Smooth muscle cell (in vitro differentiated cells): ENCODE data around the gene DGKE. TPM values are rescaled to one million over a fixed set of nuclear protein-coding genes. Genes with fewer than 3 reads are reported as not detected.
A peak's percentile ranks its signal among the peaks of the same experiment; 100 is the strongest.

ENCODE experiments used
- DNase-seq: peaks from one replicate; lab custom pipeline; 2025; ENCODE audit not compliant: unreplicated experiment; lab: John Stamatoyannopoulos, UW
- H2AFZ ChIP-seq: fragments of 200-600 bp; sonication (generic); 2 replicates; pipeline ENCODE4 v1.6.0; 2016; ENCODE audit warnings: antibody characterized with exemption, low read depth, mild to moderate bottlenecking
- H3F3A ChIP-seq: fragments of 200-600 bp; sonication (generic); 2 replicates; pipeline ENCODE4 v1.6.0; 2017; ENCODE audit warnings: antibody characterized with exemption, low read depth
- H3K27ac ChIP-seq: fragments of 200-600 bp; sonication (generic); 2 replicates; pipeline ENCODE4 v1.5.1; 2016; ENCODE audit warnings: low read depth, mild to moderate bottlenecking
- H3K27me3 ChIP-seq: fragments of 200-600 bp; sonication (generic); 2 replicates; pipeline ENCODE4 v1.6.1; 2016; ENCODE audit warnings: low read depth, mild to moderate bottlenecking
- H3K36me3 ChIP-seq: fragments of 200-600 bp; sonication (generic); 2 replicates; pipeline ENCODE4 v1.5.1; 2016; ENCODE audit warnings: low read depth
- H3K4me1 ChIP-seq: fragments of 200-600 bp; sonication (generic); 2 replicates; pipeline ENCODE4 v1.5.1; 2016; ENCODE audit warnings: low read depth
- H3K4me2 ChIP-seq: fragments of 200-600 bp; sonication (generic); 2 replicates; pipeline ENCODE4 v1.6.0; 2016; ENCODE audit warnings: mild to moderate bottlenecking
- H3K4me3 ChIP-seq: fragments of 200-600 bp; sonication (generic); 2 replicates; pipeline ENCODE4 v1.5.1; 2016; ENCODE audit warnings: mild to moderate bottlenecking
- H3K79me2 ChIP-seq: fragments of 200-600 bp; sonication (generic); 2 replicates; pipeline ENCODE4 v1.6.0; 2016; ENCODE audit warnings: low read depth, mild to moderate bottlenecking
- H3K9ac ChIP-seq: fragments of 200-600 bp; sonication (generic); 2 replicates; pipeline ENCODE4 v1.6.0; 2016; ENCODE audit warnings: low read depth
- H3K9me3 ChIP-seq: fragments of 200-600 bp; sonication (generic); replicated peaks from 2 replicates; pipeline ENCODE4 v1.5.1; 2016; ENCODE audit warnings: low read depth
- H4K20me1 ChIP-seq: fragments of 200-600 bp; sonication (generic); 2 replicates; pipeline ENCODE4 v1.6.0; 2016; ENCODE audit warnings: low read depth
- CTCF ChIP-seq: fragments of 200-600 bp; sonication (generic); IDR thresholded peaks from 2 replicates; pipeline ENCODE4 v1.5.1; 2017; ENCODE audit warnings: borderline replicate concordance, mild to moderate bottlenecking, antibody characterized with exemption; ENCODE audit not compliant: insufficient read depth, poor library complexity, severe bottlenecking
- WGBS: methylation state at CpG from one replicate; pipeline ENCODE4 v1.1.7; 2016; ENCODE audit warnings: low lambda C conversion rate; 5-methylcytosine and 5-hydroxymethylcytosine counted together
- polyA plus RNA-seq: library from polyadenylated mRNA; unstranded; fragments of >200 nt; fragmentation: Nextera tagmentation; extraction: Ambion mirVana; gene quantifications from 2 replicates; pipeline ENCODE4 v1.2.1, GENCODE V29; 2016
- total RNA-seq: library from RNA; depleted of rRNA; stranded (reverse); fragments of >200 nt; gene quantifications from 2 replicates; pipeline ENCODE4 v1.2.3, GENCODE V29; 2014

DGKE gene
- total and polyA plus RNA-seq, 2 experiments from 2014 or later = 1.2 to 5.9 TPM

- whole genome bisulfite sequencing = 82% methylated on average over 5 of the region's 5 CpGs
- H4K20me1 ChIP-seq = no peaks in the 10 kb centered on the region
- H3K4me3 ChIP-seq = no peak overlapping the region
- no peak overlapping the region for H3K4me2 ChIP-seq
- no peaks in the 10 kb centered on the region for H3K79me2 ChIP-seq
- no peak for DNase-seq
- H3K27me3 ChIP-seq = no peaks in the 10 kb centered on the region
- no peak overlapping the region for H3K9ac ChIP-seq
- H3F3A ChIP-seq = no peaks in the 10 kb centered on the region
- H3K36me3 ChIP-seq = no peaks in the 10 kb centered on the region
- H3K27ac ChIP-seq = no peak overlapping the region
- H3K4me1 ChIP-seq = no peaks in the 10 kb centered on the region
- TF ChIP-seq CTCF = no peak
- H2AFZ ChIP-seq = no peak overlapping the region
- no peaks in the 10 kb centered on the region for H3K9me3 ChIP-seq
Measured at GRCh38 chr17:56795221-56795865, 38.6 kb upstream of the DGKE start.

- no peak overlapping the region for H3K4me3 ChIP-seq
- no peak overlapping the region for H3K27ac ChIP-seq
- H3K27me3 ChIP-seq = no peaks in the 10 kb centered on the region
- no peaks in the 10 kb centered on the region for H3K36me3 ChIP-seq
- no peaks in the 10 kb centered on the region for H4K20me1 ChIP-seq
- no peak overlapping the region for H3K9ac ChIP-seq
- no peak for DNase-seq
- H3K79me2 ChIP-seq = no peaks in the 10 kb centered on the region
- no peaks in the 10 kb centered on the region for H3K9me3 ChIP-seq
- H3F3A ChIP-seq = no peaks in the 10 kb centered on the region
- H2AFZ ChIP-seq = no peak overlapping the region
- 89% methylated on average over 8 of the region's 8 CpGs for WGBS
- H3K4me1 ChIP-seq = no peaks in the 10 kb centered on the region
- H3K4me2 ChIP-seq = no peak overlapping the region
- TF ChIP-seq CTCF = no peak
Measured at GRCh38 chr17:56796536-56796935, 37.4 kb upstream of the DGKE start.

GRCh38 chr17:56798916-56799315 is 35.0 kb upstream of the DGKE start:
- H3K4me2 ChIP-seq = peak overlapping the region; percentile 18
- no peak for DNase-seq
- H3K27ac ChIP-seq = no peak overlapping the region
- 17% methylated on average over 4 of the region's 4 CpGs for WGBS
- H3K79me2 ChIP-seq = no peaks in the 10 kb centered on the region
- H3K4me1 ChIP-seq = no peaks in the 10 kb centered on the region
- H4K20me1 ChIP-seq = no peaks in the 10 kb centered on the region
- H2AFZ ChIP-seq = peak overlapping the region; percentile 63
- no peaks in the 10 kb centered on the region for H3K27me3 ChIP-seq
- TF ChIP-seq CTCF = no peak
- H3K4me3 ChIP-seq = no peak overlapping the region
- H3K9ac ChIP-seq = no peak overlapping the region
- H3K36me3 ChIP-seq = no peaks in the 10 kb centered on the region
- H3F3A ChIP-seq = no peaks in the 10 kb centered on the region
- H3K9me3 ChIP-seq = no peaks in the 10 kb centered on the region
